Mesothelial cell of epicardium (in vitro differentiated cells): ENCODE measurements around the gene CUBN. TPM values are rescaled to one million over a fixed set of nuclear protein-coding genes. Genes with fewer than 3 reads are reported as not detected.

Source experiments
- DNase-seq, 2 experiments: peaks; one replicate each; pipeline ENCODE4 v3.0.0; 2021; ENCODE audit warnings: low spot score in 2 of 2; ENCODE audit not compliant: unreplicated experiment in 2 of 2
- H3K27ac Mint-ChIP-seq: 2 replicates; pipeline ENCODE4 v1.8.0; 2021; ENCODE audit warnings: mixed read lengths
- H3K27me3 Mint-ChIP-seq: 2 replicates; pipeline ENCODE4 v1.8.0; 2021; ENCODE audit warnings: low read depth, mixed read lengths
- H3K36me3 Mint-ChIP-seq: 2 replicates; pipeline ENCODE4 v1.8.0; 2021; ENCODE audit warnings: mixed read lengths
- H3K4me1 Mint-ChIP-seq: 2 replicates; pipeline ENCODE4 v1.8.0; 2021; ENCODE audit warnings: mixed read lengths
- H3K4me3 Mint-ChIP-seq: 2 replicates; pipeline ENCODE4 v1.8.0; 2021; ENCODE audit warnings: mild to moderate bottlenecking, moderate library complexity, mixed read lengths
- H3K9me3 Mint-ChIP-seq: 2 replicates; pipeline ENCODE4 v1.8.0; 2021; ENCODE audit warnings: mixed read lengths
- total RNA-seq: library from RNA; stranded (reverse); gene quantifications from 3 replicates; pipeline ENCODE4 v1.2.1, GENCODE V29; 2021
- TF ChIP-seq, protein P1 (sequence below): fragments of 200-600 bp; sonication (generic); IDR thresholded peaks from one replicate; pipeline ENCODE4 v1.5.0; 2021; ENCODE audit warnings: antibody characterized with exemption; ENCODE audit not compliant: unreplicated experiment

CUBN gene
- total RNA-seq, 1 donor from 2014 or later: 1.5 TPM

GRCh38 chr10:17174626-17175025, 45.0 kb upstream of the CUBN start:
- no peak for DNase-seq
- TF ChIP-seq, protein P1, sequence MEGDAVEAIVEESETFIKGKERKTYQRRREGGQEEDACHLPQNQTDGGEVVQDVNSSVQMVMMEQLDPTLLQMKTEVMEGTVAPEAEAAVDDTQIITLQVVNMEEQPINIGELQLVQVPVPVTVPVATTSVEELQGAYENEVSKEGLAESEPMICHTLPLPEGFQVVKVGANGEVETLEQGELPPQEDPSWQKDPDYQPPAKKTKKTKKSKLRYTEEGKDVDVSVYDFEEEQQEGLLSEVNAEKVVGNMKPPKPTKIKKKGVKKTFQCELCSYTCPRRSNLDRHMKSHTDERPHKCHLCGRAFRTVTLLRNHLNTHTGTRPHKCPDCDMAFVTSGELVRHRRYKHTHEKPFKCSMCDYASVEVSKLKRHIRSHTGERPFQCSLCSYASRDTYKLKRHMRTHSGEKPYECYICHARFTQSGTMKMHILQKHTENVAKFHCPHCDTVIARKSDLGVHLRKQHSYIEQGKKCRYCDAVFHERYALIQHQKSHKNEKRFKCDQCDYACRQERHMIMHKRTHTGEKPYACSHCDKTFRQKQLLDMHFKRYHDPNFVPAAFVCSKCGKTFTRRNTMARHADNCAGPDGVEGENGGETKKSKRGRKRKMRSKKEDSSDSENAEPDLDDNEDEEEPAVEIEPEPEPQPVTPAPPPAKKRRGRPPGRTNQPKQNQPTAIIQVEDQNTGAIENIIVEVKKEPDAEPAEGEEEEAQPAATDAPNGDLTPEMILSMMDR: no peak
- H3K9me3 Mint-ChIP-seq: no peaks in the 10 kb centered on the region
- no peak overlapping the region for H3K27ac Mint-ChIP-seq
- H3K36me3 Mint-ChIP-seq: peaks cover 2% of the 10 kb centered on the region
- peaks cover 36% of the 10 kb centered on the region for H3K4me1 Mint-ChIP-seq
- no peak overlapping the region for H3K4me3 Mint-ChIP-seq
- H3K27me3 Mint-ChIP-seq: no peaks in the 10 kb centered on the region

GRCh38 chr10:17171141-17171641, 41.6 kb upstream of the CUBN start:
- DNase-seq: no peak
- Mint-ChIP-seq H3K27me3 (no peaks in the 10 kb centered on the region), H3K4me3 (no peak overlapping the region), H3K9me3 (no peaks in the 10 kb centered on the region), H3K4me1 (peaks cover 41% of the 10 kb centered on the region), H3K36me3 (peaks cover 2% of the 10 kb centered on the region), H3K27ac (peak overlapping the region; percentile 47)
- TF ChIP-seq, protein P1: no peak

DNA sequence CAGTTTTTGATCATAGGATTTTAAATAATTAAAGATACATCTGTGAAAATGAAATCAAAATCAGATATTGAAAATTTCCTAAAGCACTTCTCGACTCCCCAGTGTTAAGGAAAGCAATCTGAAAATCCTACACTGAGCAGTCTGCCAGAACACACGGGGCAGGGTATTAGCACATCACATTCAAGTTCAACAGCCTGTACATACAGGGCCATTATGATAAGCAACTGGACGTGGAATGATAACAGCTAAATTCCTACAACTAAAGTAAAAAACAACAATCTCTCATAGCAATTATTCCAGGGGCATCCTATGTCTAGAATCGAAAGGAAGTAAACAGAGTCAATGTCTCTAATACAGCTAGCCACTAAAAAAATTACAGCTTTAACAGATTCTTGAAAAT, 40.2 kb upstream of the CUBN start:
- H3K27ac Mint-ChIP-seq: peak overlapping the region; percentile 57

DNA sequence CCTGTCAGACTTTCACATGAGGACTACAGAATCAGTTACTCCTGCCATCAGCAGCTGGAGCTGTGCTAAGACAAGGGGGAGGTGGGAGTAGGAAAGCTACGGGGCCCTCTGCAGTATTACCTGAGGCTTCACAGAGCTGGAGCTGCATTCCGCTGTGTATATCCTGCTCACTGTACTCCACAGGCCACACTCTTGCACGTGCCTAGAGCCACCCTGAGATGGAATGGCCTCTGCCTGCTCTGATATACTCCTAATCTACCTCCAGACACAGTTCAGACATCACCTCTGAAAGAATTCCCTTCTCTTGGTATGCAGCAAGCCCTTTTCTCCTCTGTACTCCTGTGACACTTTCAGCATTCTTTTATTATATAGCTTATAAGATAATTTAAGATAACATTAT, 37.1 kb upstream of the CUBN start:
- Mint-ChIP-seq H3K4me3 (no peak overlapping the region), H3K9me3 (peaks cover 5% of the 10 kb centered on the region), H3K27me3 (no peaks in the 10 kb centered on the region), H3K4me1 (peaks cover 26% of the 10 kb centered on the region), H3K36me3 (peaks cover 5% of the 10 kb centered on the region), H3K27ac (no peak overlapping the region)
- TF ChIP-seq, protein P1: no peak
- no peak for DNase-seq

More for the DNA sequence above, 40.2 kb upstream of the CUBN start:
- no peak for DNase-seq
- Mint-ChIP-seq H3K36me3 (peaks cover 3% of the 10 kb centered on the region), H3K4me3 (no peak overlapping the region), H3K9me3 (peaks cover under 1% of the 10 kb centered on the region), H3K4me1 (peaks cover 34% of the 10 kb centered on the region), H3K27me3 (no peaks in the 10 kb centered on the region)
- TF ChIP-seq, protein P1: no peak

DNA sequence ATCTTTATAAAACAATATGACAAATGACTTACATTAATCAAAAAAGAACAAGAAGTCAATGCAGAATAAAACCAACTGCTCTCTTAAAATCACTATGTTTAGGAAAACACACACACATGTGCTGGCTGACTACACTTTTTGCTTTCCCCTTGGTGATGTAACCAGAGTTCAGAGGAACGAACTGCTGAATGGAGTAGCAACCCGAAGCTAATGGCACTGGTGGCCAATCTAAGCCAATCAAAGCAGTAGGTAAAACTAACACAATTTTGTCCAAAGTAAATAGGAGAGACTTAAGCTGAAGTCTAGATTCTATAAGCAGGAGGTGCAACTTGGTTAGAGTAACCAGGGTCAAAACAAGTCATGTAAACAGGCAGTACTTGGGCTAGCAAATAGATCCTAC, 33.2 kb upstream of the CUBN start:
- Mint-ChIP-seq H3K27ac (no peak overlapping the region), H3K27me3 (no peaks in the 10 kb centered on the region), H3K4me3 (no peak overlapping the region), H3K9me3 (peaks cover 5% of the 10 kb centered on the region), H3K4me1 (peaks cover 2% of the 10 kb centered on the region), H3K36me3 (peaks cover 5% of the 10 kb centered on the region)
- TF ChIP-seq, protein P1: no peak
- DNase-seq: no peak

DNA sequence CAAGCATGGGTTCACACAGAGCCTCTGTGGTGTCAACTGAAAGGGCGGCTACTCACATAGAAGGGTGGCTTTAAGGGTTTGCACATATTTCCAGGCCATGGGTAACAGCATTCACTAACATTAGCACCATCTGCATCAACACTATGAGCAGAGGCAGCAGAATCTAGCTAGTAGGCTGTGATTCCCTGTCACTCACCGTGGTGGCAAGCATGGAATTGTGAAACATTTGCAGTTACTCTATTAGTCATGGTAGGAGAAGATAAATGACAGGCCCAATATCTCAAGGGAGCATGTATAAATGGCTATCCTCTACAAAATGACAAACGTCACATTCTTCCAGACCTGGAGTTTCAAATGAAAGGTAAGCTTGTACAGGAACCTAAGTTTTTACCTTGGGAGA, 32.2 kb upstream of the CUBN start:
- H3K9me3 Mint-ChIP-seq: peaks cover 5% of the 10 kb centered on the region
- DNase-seq: no peak
- TF ChIP-seq, protein P1: no peak
- no peaks in the 10 kb centered on the region for H3K27me3 Mint-ChIP-seq
- no peak overlapping the region for H3K27ac Mint-ChIP-seq
- peaks cover 5% of the 10 kb centered on the region for H3K36me3 Mint-ChIP-seq
- H3K4me1 Mint-ChIP-seq: peaks cover 1% of the 10 kb centered on the region
- H3K4me3 Mint-ChIP-seq: no peak overlapping the region
